Neural crest cell (in vitro differentiated cells): ENCODE data around the gene PPFIBP1. TPM values are rescaled to one million over a fixed set of nuclear protein-coding genes. Genes with fewer than 3 reads are reported as not detected.

Experiments
- DNase-seq: peaks from one replicate; pipeline ENCODE4 v3.0.0; 2021; ENCODE audit warnings: low read depth, mixed read lengths, low spot score
- H3K27ac Mint-ChIP-seq: one replicate; pipeline ENCODE4 v1.8.0; 2021; ENCODE audit warnings: mild to moderate bottlenecking, mixed read lengths; ENCODE audit not compliant: unreplicated experiment
- H3K27me3 Mint-ChIP-seq: 2 replicates; pipeline ENCODE4 v1.8.0; 2021; ENCODE audit warnings: low read depth, mild to moderate bottlenecking, mixed read lengths
- H3K36me3 Mint-ChIP-seq: 2 replicates; pipeline ENCODE4 v1.8.0; 2021; ENCODE audit warnings: low read depth, mild to moderate bottlenecking, mixed read lengths
- H3K4me1 Mint-ChIP-seq: 2 replicates; pipeline ENCODE4 v1.8.0; 2021; ENCODE audit warnings: mixed read lengths
- H3K4me3 Mint-ChIP-seq: one replicate; pipeline ENCODE4 v1.8.0; 2021; ENCODE audit warnings: mild to moderate bottlenecking, mixed read lengths
- H3K9me3 Mint-ChIP-seq: 2 replicates; pipeline ENCODE4 v1.8.0; 2021; ENCODE audit warnings: mixed read lengths
- total RNA-seq: library from RNA; stranded (reverse); gene quantifications from 2 replicates; pipeline ENCODE4 v1.2.1, GENCODE V29; 2021
- TF ChIP-seq, protein P1 (sequence below): fragments of 200-600 bp; sonication (generic); conservative IDR thresholded peaks from 2 replicates; pipeline ENCODE4 v1.5.0; 2021; ENCODE audit warnings: antibody characterized with exemption, mild to moderate bottlenecking

Gene PPFIBP1
- total RNA-seq, 1 donor from 2014 or later, result 47.5 TPM

DNA sequence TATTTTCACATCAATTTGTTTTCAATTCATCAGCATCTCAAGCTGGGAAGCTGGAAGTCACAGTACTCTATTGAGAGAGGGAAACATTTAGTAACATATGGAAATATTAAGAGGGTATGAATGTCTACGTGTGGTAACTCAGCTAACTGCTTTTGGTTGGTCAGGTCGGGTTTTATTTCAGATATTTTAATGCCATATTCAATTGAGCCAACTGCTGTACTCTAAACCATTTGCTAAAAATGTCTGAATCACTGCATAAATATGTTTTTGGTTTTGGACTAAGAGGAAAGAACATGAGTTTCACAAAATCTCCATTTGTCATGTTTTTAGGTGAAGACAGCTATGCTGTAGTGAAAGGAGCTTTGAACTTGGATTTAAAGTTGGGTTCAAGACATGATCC lies 18.9 kb upstream of the PPFIBP1 start:
- H3K27me3 Mint-ChIP-seq, result no peaks in the 10 kb centered on the region
- TF ChIP-seq, protein P1, sequence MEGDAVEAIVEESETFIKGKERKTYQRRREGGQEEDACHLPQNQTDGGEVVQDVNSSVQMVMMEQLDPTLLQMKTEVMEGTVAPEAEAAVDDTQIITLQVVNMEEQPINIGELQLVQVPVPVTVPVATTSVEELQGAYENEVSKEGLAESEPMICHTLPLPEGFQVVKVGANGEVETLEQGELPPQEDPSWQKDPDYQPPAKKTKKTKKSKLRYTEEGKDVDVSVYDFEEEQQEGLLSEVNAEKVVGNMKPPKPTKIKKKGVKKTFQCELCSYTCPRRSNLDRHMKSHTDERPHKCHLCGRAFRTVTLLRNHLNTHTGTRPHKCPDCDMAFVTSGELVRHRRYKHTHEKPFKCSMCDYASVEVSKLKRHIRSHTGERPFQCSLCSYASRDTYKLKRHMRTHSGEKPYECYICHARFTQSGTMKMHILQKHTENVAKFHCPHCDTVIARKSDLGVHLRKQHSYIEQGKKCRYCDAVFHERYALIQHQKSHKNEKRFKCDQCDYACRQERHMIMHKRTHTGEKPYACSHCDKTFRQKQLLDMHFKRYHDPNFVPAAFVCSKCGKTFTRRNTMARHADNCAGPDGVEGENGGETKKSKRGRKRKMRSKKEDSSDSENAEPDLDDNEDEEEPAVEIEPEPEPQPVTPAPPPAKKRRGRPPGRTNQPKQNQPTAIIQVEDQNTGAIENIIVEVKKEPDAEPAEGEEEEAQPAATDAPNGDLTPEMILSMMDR, result no peak
- no peaks in the 10 kb centered on the region for H3K4me1 Mint-ChIP-seq
- peaks cover 6% of the 10 kb centered on the region for H3K36me3 Mint-ChIP-seq
- peaks cover 6% of the 10 kb centered on the region for H3K9me3 Mint-ChIP-seq
- no peak for DNase-seq
- H3K27ac Mint-ChIP-seq, result no peak overlapping the region
- H3K4me3 Mint-ChIP-seq, result no peak overlapping the region

GRCh38 chr12:27505761-27506160 lies 18.2 kb upstream of the PPFIBP1 start:
- H3K27me3 Mint-ChIP-seq, result no peaks in the 10 kb centered on the region
- no peak overlapping the region for H3K27ac Mint-ChIP-seq
- DNase-seq, result no peak
- TF ChIP-seq, protein P1, result no peak
- H3K36me3 Mint-ChIP-seq, result peaks cover 6% of the 10 kb centered on the region
- no peaks in the 10 kb centered on the region for H3K4me1 Mint-ChIP-seq
- peaks cover 6% of the 10 kb centered on the region for H3K9me3 Mint-ChIP-seq
- H3K4me3 Mint-ChIP-seq, result no peak overlapping the region

- Mint-ChIP-seq H3K9me3 (peaks cover 6% of the 10 kb centered on the region), H3K27me3 (no peaks in the 10 kb centered on the region), H3K4me1 (peaks cover 9% of the 10 kb centered on the region), H3K36me3 (peaks cover 6% of the 10 kb centered on the region), H3K4me3 (no peak overlapping the region), H3K27ac (no peak overlapping the region)
- DNase-seq, result no peak
- TF ChIP-seq, protein P1, result no peak
Measured at GRCh38 chr12:27506645-27507189, 17.3 kb upstream of the PPFIBP1 start.

- Mint-ChIP-seq H3K27ac (peak overlapping the region; percentile 37), H3K4me1 (peaks cover 22% of the 10 kb centered on the region), H3K27me3 (no peaks in the 10 kb centered on the region), H3K4me3 (no peak overlapping the region), H3K36me3 (peaks cover 6% of the 10 kb centered on the region), H3K9me3 (peaks cover 2% of the 10 kb centered on the region)
- TF ChIP-seq, protein P1, result no peak
- no peak for DNase-seq
Measured at GRCh38 chr12:27508736-27509431, 15.1 kb upstream of the PPFIBP1 start.

DNA sequence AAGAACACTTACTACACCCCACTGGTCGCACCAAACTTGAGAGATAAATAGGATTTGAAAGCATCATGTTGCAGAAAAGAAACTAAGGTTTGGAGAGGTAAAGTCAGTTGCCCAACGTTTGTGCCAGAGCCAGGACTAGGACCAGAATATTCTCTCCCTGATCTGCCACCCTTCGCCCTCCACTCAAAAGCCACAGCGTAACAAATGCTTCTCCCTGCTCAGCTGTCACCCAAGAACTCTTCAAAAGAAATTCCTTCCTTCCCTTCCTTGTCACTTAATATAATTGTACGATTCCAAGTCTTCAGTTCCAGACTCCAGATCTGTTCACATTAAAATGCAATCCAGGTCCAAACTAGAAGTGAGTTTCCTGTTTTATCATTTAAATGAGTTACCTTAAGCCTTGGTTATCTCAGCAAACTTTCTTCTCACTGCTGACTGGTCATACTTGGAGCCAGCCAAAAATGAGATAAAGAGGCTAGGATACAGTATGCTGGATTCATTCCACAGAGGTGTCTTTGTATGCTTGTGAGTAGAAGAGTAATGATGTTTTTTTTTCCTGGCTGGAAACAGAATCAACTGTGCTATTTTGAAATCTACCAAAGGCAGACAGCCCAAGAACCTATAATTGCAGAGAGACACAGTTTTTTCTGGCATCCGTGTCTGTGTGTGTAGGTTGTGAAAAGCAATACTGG lies 12.8 kb upstream of the PPFIBP1 start:
- no peak for DNase-seq
- peaks cover 6% of the 10 kb centered on the region for H3K36me3 Mint-ChIP-seq

More for the DNA sequence above, 12.8 kb upstream of the PPFIBP1 start:
- Mint-ChIP-seq H3K4me1 (peaks cover 30% of the 10 kb centered on the region), H3K9me3 (peaks cover 2% of the 10 kb centered on the region), H3K27me3 (no peaks in the 10 kb centered on the region), H3K4me3 (no peak overlapping the region), H3K27ac (peak overlapping the region; percentile 4)
- TF ChIP-seq, protein P1, result no peak
